Activated CD4-positive, alpha-beta T cell treated with anti-CD3 and anti-CD28 coated beads, Interleukin-2, amount 10 ng/mL, durations not matched to agents 7 days and 5 days (primary cell): ENCODE measurements around the gene SULT1C3. TPM values are rescaled to one million over a fixed set of nuclear protein-coding genes. Genes with fewer than 3 reads are reported as not detected.

Experiments used
- CTCF ChIA-PET: fragments of 350-600 bp; sonication (Branson Sonifier 250); formaldehyde crosslinking; loops from one replicate; lab custom pipeline; 2021; ENCODE audit warnings: antibody characterized with exemption; lab: Charles Lee
- POLR2A ChIA-PET: fragments of 350-600 bp; sonication (Branson Sonifier 250); formaldehyde crosslinking; loops from one replicate; lab custom pipeline; 2021; ENCODE audit warnings: antibody characterized with exemption; lab: Charles Lee
- DNase-seq: peaks from one replicate; pipeline ENCODE4 v3.0.0-alpha.2; 2020
- H3K27ac Mint-ChIP-seq: one replicate; pipeline ENCODE4 v1.8.0; 2021; ENCODE audit warnings: mild to moderate bottlenecking, moderate library complexity, mixed read lengths
- H3K27me3 Mint-ChIP-seq: one replicate; pipeline ENCODE4 v1.8.0; 2021; ENCODE audit warnings: mixed read lengths
- H3K36me3 Mint-ChIP-seq: one replicate; pipeline ENCODE4 v1.8.0; 2021; ENCODE audit warnings: low read depth, mixed read lengths
- H3K4me1 Mint-ChIP-seq: one replicate; pipeline ENCODE4 v1.8.0; 2021; ENCODE audit warnings: mixed read lengths
- H3K4me3 Mint-ChIP-seq: one replicate; pipeline ENCODE4 v1.8.0; 2021; ENCODE audit warnings: mild to moderate bottlenecking, moderate library complexity, mixed read lengths
- H3K9me3 Mint-ChIP-seq: one replicate; pipeline ENCODE4 v1.8.0; 2021; ENCODE audit warnings: mixed read lengths
- total RNA-seq, 2 experiments: library from RNA; stranded (reverse); gene quantifications; one replicate each; pipeline ENCODE4 v1.2.3, GENCODE V29; 2021

The SULT1C3 gene
- total RNA-seq = not detected

DNA sequence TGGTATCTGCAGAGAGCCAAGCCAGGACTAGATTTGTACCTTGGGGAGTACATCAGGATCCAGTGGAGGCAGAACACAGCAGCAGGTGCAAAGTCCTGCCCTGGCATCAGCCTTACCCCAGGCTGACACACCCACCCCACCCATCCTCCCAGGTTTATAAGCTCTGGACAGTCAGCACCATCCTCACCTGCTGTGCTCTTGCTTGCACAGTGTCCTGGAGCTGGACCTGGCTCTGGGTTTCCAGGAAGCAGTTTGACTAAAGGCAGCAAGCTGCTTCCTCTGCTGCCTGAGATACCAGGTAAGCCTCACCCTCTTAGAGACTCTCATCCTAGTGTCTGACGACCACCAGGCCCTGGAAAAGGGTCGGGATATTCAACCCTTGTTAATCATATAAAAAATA is at the start of gene SULT1C3:
TSS of gene SULT1C3 (plus strand) at position 183 of the 400 bp plus-strand sequence. CDS start 7,227 bp downstream, outside the sequence.
- Mint-ChIP-seq H3K27me3 (no peaks in the 10 kb centered on the region), H3K4me3 (no peak within 1 kb of the TSS), H3K9me3 (peaks cover 12% of the 10 kb centered on the region), H3K27ac (no peak within 1 kb of the TSS), H3K36me3 (peaks cover 4% of the 10 kb centered on the region), H3K4me1 (no peaks in the 10 kb centered on the region)
- POLR2A ChIA-PET = no interaction called here
- no peak for DNase-seq
- CTCF ChIA-PET = no interaction called here

DNA sequence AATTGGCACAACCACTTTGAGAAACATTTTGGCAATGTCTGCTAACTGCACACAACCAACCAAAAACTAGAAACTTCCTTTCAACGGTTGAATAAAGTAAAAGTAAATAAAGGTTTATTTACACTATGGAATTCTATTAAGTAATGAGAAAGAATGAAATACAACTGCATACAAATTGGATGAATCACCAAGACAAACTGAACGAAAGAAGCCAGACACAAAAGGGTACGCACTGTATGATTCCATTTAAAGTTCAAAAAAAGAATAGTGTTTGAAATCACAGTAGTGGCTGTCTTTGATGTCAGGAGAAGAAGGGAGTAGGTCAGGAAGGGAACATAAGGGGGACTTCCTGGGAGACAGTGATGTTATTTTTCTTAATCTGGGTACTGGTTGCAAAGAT is 46.5 kb upstream of the SULT1C3 start:
- POLR2A ChIA-PET = no interaction called here
- Mint-ChIP-seq H3K4me1 (no peaks in the 10 kb centered on the region), H3K4me3 (no peak overlapping the region), H3K27me3 (no peaks in the 10 kb centered on the region), H3K9me3 (no peaks in the 10 kb centered on the region), H3K36me3 (no peaks in the 10 kb centered on the region), H3K27ac (no peak overlapping the region)
- CTCF ChIA-PET = no interaction called here
- no peak for DNase-seq

DNA sequence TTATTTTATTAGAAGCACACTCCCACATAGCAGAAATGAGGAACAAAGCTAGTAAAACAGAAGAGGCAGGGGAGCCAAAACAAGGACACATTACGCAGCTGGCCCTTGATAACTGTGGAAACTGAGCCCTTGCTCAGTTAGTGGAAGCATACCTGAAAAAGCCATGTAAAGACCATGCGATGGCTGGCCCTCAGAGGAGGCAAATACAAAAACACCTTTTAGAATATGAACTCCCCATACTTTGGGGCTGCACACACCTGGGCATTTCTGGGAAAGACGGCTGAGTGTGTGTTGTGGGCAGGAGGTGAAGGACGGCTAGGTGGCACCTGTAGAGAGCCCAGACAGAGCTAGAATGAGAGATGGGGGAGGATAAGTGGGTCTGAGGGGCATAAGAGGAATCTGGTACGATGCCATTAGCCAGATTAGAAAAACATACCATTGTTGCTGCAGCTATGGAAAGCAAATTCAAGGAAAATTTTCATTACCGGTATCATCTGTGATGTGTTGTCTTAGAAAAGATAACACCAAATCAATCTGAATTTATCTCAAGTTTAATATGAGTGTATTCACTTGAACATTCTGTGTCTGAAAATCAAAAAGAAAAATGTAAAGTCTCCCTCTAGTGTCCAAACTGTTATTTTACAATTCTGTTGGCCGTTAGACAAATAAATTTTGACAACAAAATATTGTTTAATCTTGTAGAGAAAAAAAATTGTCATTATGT is 45.2 kb upstream of the SULT1C3 start:
- POLR2A ChIA-PET = no interaction called here
- DNase-seq = no peak
- H3K27me3 Mint-ChIP-seq = no peaks in the 10 kb centered on the region
- no peak overlapping the region for H3K4me3 Mint-ChIP-seq
- no peaks in the 10 kb centered on the region for H3K9me3 Mint-ChIP-seq
- CTCF ChIA-PET = no interaction called here
- no peak overlapping the region for H3K27ac Mint-ChIP-seq
- H3K4me1 Mint-ChIP-seq = no peaks in the 10 kb centered on the region
- H3K36me3 Mint-ChIP-seq = no peaks in the 10 kb centered on the region

- ChIA-PET CTCF (no interaction called here), POLR2A (no interaction called here)
- H3K27ac Mint-ChIP-seq = no peak overlapping the region
- no peak for DNase-seq
- H3K4me1 Mint-ChIP-seq = no peaks in the 10 kb centered on the region
- H3K36me3 Mint-ChIP-seq = no peaks in the 10 kb centered on the region
- no peaks in the 10 kb centered on the region for H3K9me3 Mint-ChIP-seq
- no peaks in the 10 kb centered on the region for H3K27me3 Mint-ChIP-seq
- H3K4me3 Mint-ChIP-seq = no peak overlapping the region
Measured at GRCh38 chr2:108195133-108195439, 44.7 kb upstream of the SULT1C3 start.

- Mint-ChIP-seq H3K27ac (no peak overlapping the region), H3K9me3 (peaks cover 9% of the 10 kb centered on the region), H3K36me3 (no peaks in the 10 kb centered on the region), H3K4me1 (no peaks in the 10 kb centered on the region), H3K27me3 (no peaks in the 10 kb centered on the region), H3K4me3 (no peak overlapping the region)
- ChIA-PET POLR2A (no interaction called here), CTCF (no interaction called here)
- DNase-seq = no peak
Measured at GRCh38 chr2:108199726-108200125, 40.0 kb upstream of the SULT1C3 start.

DNA sequence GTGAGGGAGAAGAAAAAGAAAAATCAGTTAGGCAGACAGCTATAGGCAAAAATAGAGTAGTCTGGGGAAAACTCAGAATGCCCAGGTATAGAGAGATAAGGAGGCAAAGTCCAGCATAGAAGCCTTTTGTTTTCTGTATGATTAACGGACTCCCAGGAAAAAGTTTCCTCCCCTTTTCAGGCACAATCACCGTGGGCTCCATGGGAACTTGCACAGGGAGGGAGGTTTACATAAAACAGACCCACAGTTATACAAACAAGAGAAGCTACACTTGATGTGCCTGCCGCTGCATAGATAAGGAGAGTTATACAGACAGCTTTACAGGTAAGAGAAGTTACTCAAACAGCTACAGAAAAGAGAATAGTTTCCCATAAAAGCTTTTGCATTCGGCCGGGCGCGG is 39.2 kb upstream of the SULT1C3 start:
- no peaks in the 10 kb centered on the region for H3K4me1 Mint-ChIP-seq
- H3K36me3 Mint-ChIP-seq = no peaks in the 10 kb centered on the region
- ChIA-PET POLR2A (no interaction called here), CTCF (no interaction called here)
- H3K9me3 Mint-ChIP-seq = peaks cover 9% of the 10 kb centered on the region
- H3K4me3 Mint-ChIP-seq = no peak overlapping the region
- no peaks in the 10 kb centered on the region for H3K27me3 Mint-ChIP-seq
- DNase-seq = no peak
- no peak overlapping the region for H3K27ac Mint-ChIP-seq

DNA sequence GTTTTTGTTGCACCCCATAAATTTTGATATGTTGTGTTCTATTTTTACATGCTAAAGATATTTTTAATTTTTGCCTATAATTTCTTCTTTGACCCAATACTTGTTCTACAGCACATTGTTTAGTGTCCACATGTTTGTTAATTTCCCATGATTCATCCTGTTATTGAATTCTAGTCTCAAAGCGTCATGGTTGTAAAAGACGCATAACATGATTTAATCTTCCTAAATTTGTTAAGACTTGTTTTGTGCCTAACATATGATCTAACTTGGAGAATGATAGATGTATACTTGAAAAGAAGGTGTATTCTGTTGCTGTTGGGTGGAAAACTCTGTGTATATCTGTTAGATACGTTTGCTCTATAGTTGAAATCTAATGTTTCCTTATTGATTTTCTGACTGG is 27.1 kb upstream of the SULT1C3 start:
- DNase-seq = no peak
- H3K36me3 Mint-ChIP-seq = no peaks in the 10 kb centered on the region
- POLR2A ChIA-PET = no interaction called here
- peaks cover 6% of the 10 kb centered on the region for H3K27me3 Mint-ChIP-seq
- no peak overlapping the region for H3K4me3 Mint-ChIP-seq
- no peaks in the 10 kb centered on the region for H3K9me3 Mint-ChIP-seq
- no peak overlapping the region for H3K27ac Mint-ChIP-seq
- CTCF ChIA-PET = no interaction called here
- no peaks in the 10 kb centered on the region for H3K4me1 Mint-ChIP-seq

- ChIA-PET CTCF (interaction anchor here (1.1 kb wide), 1 partner anchor 100 kb away, joined by 3 read pairs; no protein-coding TSS in a partner anchor), POLR2A (no interaction called here)
Measured at GRCh38 chr2:108215794-108216211, 24.0 kb upstream of the SULT1C3 start.

GRCh38 chr2:108217211-108217610 is 22.6 kb upstream of the SULT1C3 start:
- no peak overlapping the region for H3K27ac Mint-ChIP-seq
- CTCF ChIA-PET = no interaction called here
- H3K4me3 Mint-ChIP-seq = no peak overlapping the region
- H3K9me3 Mint-ChIP-seq = no peaks in the 10 kb centered on the region
- no peaks in the 10 kb centered on the region for H3K4me1 Mint-ChIP-seq
- H3K36me3 Mint-ChIP-seq = no peaks in the 10 kb centered on the region
- H3K27me3 Mint-ChIP-seq = peaks cover 3% of the 10 kb centered on the region
- no peak for DNase-seq
- POLR2A ChIA-PET = no interaction called here

More at GRCh38 chr2:108215794-108216211, 24.0 kb upstream of the SULT1C3 start:
- Mint-ChIP-seq H3K4me3 (no peak overlapping the region), H3K4me1 (no peaks in the 10 kb centered on the region), H3K9me3 (no peaks in the 10 kb centered on the region), H3K27ac (no peak overlapping the region), H3K27me3 (peaks cover 6% of the 10 kb centered on the region), H3K36me3 (no peaks in the 10 kb centered on the region)
- DNase-seq = no peak

DNA sequence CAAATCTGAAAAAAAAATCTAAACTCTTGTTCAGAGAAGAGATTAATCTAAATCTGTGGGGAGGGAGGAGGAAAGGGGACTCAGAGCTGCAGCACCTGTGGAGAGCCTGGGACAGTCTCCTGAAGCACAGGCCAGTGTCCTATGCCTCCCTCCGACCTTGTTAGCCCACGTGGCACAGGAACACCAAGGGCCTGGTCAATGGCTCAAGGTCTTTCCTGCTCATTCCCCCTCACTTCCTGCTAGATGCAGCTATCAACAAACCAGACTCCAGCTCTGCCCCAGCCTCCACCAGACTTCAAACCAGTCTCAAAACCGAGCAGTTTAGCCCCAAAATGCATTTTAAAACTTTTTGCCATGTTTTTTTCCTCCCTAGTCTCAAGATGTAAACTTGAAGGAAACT is 20.1 kb upstream of the SULT1C3 start:
- Mint-ChIP-seq H3K4me3 (no peak overlapping the region), H3K36me3 (no peaks in the 10 kb centered on the region), H3K27ac (no peak overlapping the region), H3K9me3 (peaks cover 5% of the 10 kb centered on the region), H3K4me1 (no peaks in the 10 kb centered on the region), H3K27me3 (no peaks in the 10 kb centered on the region)
- DNase-seq = no peak
- ChIA-PET POLR2A (no interaction called here), CTCF (no interaction called here)

DNA sequence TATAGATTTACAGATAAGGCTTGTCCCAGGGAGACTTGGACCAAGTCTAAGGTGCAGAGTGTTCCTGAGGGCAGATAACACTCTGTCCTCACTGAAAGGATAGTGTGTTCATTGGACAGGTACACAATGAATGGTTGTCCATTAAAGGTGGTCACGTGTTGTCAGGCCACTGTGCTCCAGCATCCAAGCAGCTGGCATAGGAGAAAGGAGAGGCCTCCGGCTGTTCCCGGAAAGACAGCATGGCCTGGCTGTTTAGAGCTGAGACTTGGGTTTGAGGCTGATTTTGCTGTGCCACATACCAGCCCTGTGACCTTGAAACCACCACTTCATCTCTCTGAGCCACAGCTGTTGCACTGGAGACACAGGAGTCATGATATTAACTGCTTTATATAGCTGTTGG is 19.6 kb upstream of the SULT1C3 start:
- no peaks in the 10 kb centered on the region for H3K4me1 Mint-ChIP-seq
- H3K27ac Mint-ChIP-seq = no peak overlapping the region
- CTCF ChIA-PET = no interaction called here
- peaks cover 5% of the 10 kb centered on the region for H3K9me3 Mint-ChIP-seq
- H3K27me3 Mint-ChIP-seq = no peaks in the 10 kb centered on the region
- POLR2A ChIA-PET = no interaction called here
- H3K4me3 Mint-ChIP-seq = no peak overlapping the region
- DNase-seq = no peak
- no peaks in the 10 kb centered on the region for H3K36me3 Mint-ChIP-seq

GRCh38 chr2:108220942-108221541 is 18.7 kb upstream of the SULT1C3 start:
- CTCF ChIA-PET = no interaction called here
- no peaks in the 10 kb centered on the region for H3K36me3 Mint-ChIP-seq
- no peak for DNase-seq
- no peak overlapping the region for H3K4me3 Mint-ChIP-seq
- H3K27me3 Mint-ChIP-seq = no peaks in the 10 kb centered on the region
- POLR2A ChIA-PET = no interaction called here
- H3K9me3 Mint-ChIP-seq = peaks cover 5% of the 10 kb centered on the region
- no peaks in the 10 kb centered on the region for H3K4me1 Mint-ChIP-seq
- H3K27ac Mint-ChIP-seq = no peak overlapping the region

- ChIA-PET POLR2A (no interaction called here), CTCF (no interaction called here)
- Mint-ChIP-seq H3K27ac (no peak overlapping the region), H3K9me3 (peaks cover 5% of the 10 kb centered on the region), H3K4me1 (no peaks in the 10 kb centered on the region), H3K36me3 (no peaks in the 10 kb centered on the region), H3K4me3 (no peak overlapping the region), H3K27me3 (no peaks in the 10 kb centered on the region)
- DNase-seq = no peak
Measured at GRCh38 chr2:108222261-108222660, 17.5 kb upstream of the SULT1C3 start.

DNA sequence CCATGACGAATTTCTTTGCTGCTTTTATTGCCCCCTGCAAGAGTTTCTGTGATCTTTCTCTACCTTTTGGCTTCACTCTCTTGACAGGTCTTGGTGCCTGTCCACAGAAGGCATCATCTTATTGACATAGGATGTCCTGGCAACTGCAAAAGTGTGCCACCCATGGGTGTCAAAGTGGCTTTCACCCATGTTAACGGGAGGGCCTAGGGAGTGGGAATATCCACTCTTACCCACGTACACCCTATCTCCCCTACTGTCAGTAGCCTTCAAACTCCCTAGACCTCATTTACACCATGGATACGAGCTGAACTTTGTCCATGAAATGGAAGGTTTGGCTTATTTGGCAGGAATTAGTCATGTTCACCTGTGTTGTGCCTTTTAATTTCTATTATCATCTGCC is 16.2 kb upstream of the SULT1C3 start:
- no peaks in the 10 kb centered on the region for H3K36me3 Mint-ChIP-seq
- no peaks in the 10 kb centered on the region for H3K4me1 Mint-ChIP-seq
- no peaks in the 10 kb centered on the region for H3K27me3 Mint-ChIP-seq
- no peak overlapping the region for H3K27ac Mint-ChIP-seq
- H3K9me3 Mint-ChIP-seq = peaks cover 5% of the 10 kb centered on the region
- POLR2A ChIA-PET = no interaction called here
- no peak for DNase-seq
- CTCF ChIA-PET = no interaction called here
- H3K4me3 Mint-ChIP-seq = no peak overlapping the region
